Activated CD8-positive, alpha-beta memory T cell treated with anti-CD3 and anti-CD28 coated beads, Interleukin-2, amount 50 U/mL, for 48 hours (primary cell): Measurements from ENCODE around the gene CSRP3.

Experiments
- DNase-seq: peaks from one replicate; pipeline ENCODE4 v3.0.0-alpha.2; 2020

Gene CSRP3

DNA sequence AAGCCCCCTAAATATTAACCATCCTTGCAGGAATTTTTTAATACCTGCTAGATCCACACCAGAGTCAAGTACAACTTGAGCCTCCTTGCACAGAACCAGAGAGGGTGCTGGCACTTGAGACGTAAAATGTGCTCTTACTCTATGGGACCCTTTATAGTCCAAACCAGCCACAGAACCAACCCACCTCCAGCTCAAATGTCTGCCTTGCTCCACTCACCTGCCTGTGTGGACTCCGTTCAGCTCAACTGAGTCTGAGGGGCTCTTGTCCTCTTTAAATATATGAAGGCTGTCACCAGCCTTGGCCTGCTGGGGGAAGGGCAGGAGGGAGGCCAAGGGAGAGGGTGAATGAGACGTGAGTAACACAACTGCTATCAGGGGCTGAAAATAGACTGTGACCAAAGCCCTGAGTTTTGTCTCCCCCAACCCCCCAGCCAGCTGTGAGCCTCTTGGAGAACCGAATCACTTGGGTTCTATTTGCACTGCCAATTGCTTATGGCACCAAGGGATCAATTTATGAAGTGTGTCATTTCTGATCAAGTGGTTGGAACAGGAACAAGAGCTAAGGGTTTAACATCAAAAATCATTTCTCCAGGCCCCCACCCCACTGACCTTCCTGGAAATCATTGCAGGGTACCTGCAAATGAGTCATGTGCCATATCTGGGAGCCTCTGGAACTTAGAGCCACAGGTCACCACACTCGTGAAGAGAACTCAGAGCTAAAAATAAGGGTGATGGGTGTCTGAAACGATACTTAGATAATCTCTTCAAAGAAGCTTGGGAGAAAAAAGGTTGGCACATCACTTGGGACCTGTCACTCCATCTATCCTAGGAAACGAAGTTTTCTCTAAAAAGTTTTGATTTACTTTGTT, at the start of gene CSRP3:
TSS of gene CSRP3 (minus strand) at position 247 of the 869 bp plus-strand sequence. CDS start 9,535 bp downstream, outside the sequence.
- DNase-seq, result no peak

DNA sequence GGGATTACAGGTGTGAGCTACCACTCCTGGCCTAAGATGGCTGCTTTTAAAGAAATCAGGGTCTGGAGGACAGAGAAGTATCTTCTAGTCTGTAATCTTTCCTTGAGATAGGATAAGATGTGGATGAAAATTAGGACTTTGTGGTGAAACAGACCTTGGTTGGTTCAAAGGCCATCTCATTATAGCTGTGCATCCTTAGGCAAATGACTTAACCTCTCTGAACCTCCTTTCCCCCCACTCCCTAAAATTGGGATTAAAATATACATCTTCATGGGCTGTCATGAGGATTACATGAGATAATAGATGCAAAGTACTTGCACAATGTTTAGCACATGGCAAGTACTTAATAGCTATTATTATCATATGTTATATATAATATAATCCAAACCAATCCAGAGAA, 49.8 kb upstream of the CSRP3 start:
- DNase-seq, result no peak

DNA sequence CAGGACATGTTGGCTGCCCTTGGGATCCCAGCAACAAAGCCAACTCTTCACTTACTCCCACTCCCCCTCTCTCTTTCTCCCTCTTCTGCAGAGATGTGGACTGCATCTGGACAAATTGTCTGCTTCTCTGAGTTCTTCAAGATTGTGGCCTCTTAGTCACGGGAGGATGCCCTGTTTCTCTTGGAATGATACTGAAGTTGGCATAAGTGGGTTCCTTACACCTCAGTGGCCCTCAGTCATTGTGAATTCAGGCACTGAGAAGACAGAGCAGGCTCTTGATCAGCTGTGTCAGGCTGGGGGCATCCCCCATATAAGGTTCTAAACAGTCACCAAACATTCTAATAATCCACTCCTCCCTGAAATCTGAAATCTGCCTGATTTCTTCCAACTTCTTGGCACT, 45.0 kb upstream of the CSRP3 start:
- no peak for DNase-seq

DNA sequence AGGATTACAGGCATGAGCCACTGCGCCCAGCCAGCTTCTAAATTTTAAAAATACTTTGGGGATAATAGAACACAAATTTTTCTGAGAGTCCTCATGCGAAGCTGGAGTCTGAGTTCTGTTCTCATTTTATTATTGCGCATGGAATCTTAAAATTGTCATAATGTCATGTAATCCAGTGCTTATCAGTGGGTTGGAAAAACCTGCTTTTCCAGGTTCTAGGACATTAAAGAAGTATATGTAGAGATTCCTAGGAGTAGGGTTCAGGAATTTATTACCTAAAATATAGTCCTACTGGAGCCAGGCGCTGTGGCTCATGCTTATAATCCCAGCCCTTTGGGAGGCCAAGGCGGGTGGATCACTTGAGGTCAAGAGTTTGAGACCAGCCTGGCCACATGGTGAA, 43.6 kb upstream of the CSRP3 start:
- DNase-seq, result no peak

DNA sequence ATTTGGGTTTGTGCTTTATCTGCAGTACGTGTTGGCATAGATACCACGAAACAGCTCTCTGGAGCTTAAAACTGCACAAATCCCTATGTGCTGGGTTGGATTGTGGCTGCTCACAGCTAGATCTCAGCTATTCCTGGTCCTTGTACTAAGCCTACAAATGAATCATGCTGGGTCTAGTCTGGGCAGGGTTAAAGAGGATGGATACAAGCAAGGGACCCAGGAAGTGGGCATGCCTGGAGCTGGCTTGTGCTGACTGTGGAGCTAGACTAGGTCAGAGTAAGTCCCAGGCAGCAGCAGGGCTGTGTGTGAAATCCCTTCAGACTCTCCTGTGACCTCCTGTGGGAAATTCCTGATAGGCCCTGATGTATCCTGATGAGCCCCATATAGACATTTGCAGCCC, 42.8 kb upstream of the CSRP3 start:
- no peak for DNase-seq

DNA sequence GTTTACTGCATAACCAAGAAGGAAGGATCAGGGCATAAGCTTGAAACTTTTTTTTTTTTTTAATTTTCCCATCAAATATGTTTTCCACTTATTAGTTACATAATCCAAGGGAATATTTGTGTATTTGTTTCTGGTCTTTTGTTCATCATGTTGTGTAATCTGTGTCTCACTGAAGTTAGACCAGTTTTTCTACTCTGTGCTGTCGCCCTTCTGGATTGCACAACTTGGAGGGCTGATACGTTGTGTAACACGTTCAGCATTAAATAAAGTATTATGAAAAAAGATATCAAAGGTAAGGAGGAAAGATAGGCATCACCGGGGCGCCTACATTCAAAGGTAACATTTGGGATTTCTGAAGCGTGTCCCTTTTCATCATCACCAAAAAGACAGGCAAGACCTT, 42.3 kb upstream of the CSRP3 start:
- DNase-seq, result no peak

DNA sequence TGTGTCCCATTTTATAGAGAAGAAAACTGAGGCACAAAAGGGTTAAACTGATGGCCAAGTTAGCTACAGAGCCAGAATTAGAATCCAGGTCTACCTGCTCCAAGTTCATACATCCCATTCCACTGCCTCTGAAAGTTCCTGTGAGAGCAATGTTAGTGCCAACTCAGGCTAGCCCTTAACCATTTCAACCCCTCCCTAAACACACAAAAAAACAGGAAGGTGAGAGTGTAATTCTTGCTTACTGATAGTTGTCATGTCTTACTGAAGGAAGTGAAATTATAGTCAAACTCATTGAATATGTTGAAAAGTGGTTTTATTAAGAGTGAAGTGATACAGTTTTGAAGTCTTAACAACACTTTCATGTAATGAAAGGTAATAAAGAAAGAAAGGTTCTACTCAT, 41.8 kb upstream of the CSRP3 start:
- DNase-seq, result no peak

DNA sequence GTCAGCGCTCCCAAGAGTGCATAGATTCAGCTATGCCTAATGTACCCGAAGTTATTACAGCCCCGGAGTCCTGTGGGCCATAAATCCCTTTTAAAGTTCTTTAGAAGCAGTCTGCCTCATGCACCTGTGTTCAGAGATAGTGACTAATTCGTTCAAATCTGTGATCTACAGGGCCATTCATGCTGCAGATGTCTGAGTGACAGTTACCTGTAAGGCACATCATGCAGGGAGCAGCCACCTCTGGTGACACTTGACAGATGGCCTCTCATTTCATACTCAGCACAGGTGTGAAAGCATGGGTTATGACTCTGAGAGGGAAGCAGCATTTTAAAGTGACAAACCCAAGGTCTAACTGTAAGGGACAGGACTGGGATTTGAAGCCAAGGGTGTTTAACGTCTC, 41.4 kb upstream of the CSRP3 start:
- no peak for DNase-seq

DNA sequence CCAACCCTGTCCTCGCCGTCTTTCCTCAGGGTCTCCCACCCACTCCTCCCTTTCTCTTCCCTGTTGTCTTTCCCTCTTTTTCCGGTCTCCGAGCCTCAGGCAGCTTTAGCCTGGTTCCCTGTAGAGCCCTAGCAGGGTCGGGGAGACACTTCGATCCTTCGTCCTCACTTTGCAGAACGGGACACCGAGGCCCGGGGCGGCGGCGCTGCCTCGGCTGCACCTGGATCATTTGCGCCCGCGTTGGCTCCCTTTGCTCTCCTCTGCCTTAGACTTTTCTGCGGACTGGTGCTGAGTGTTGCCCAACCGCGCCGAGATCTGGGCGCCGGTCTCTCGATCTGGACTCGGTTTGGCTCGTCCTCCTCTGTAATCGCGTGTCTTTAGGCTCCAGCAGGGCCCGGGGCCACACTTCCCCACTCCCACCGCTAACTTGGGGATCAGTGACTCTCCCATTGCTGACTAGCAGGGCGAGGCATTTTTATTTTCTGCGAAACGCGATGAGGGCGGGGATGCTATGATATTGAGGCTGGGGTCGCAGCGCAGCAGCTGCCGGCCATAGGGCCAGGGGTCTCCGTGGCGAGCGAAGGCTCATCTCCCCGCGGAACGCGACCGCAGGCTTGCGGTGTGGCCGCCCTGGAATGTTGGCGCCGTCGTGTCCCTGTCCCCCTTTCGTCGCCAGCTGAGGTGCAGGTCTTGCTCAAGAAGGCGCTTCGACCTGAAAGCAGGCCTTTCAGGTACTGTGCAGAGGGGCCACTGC, 40.6 kb upstream of the CSRP3 start:
- peak; percentile 55 for DNase-seq

DNA sequence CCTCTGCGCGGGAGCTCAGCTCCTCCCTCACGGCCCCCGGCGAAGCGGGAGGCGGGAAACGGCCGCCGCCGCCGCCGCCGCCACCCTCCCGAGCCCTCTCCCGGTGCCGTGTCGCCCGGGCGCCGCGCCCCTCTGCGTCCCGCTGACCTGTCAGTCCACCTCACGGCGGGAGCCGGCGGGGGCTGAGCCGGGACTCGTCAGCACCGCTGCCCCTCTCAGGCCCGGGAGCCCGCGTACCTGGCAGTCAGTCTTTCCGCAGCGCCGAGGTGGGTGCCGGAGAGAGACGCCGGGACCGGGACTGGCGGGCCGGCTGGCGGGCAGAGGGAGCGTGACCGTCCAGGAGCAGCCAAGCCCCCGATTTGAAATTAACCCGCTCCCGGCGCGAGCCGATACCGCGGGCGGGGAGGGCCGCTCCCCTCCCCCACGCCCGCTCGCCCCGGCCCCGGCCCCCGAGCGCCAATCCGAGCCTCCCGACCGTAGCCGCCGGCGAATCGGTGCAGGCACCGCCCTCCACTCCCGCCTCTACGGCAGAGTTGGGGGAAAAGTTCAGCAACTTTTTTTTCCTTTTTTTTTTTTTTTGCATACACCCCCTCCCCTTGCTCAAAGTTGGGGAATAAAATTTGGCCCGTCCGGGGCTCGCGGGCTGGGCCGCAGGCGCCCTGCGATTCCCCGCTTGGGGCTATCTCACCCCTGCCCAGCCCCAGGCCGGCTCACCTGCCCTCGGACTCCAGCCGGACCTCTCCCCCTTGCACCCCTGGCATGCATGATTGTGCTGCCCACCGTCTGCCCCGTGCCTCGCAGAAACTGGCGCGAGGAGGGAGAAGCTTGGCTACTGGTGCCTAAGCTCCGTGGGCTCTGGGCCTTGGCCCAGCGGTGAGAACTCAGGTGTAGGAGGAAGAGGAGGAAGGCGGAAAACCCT, 39.7 kb upstream of the CSRP3 start:
- peak; percentile 83 for DNase-seq

DNA sequence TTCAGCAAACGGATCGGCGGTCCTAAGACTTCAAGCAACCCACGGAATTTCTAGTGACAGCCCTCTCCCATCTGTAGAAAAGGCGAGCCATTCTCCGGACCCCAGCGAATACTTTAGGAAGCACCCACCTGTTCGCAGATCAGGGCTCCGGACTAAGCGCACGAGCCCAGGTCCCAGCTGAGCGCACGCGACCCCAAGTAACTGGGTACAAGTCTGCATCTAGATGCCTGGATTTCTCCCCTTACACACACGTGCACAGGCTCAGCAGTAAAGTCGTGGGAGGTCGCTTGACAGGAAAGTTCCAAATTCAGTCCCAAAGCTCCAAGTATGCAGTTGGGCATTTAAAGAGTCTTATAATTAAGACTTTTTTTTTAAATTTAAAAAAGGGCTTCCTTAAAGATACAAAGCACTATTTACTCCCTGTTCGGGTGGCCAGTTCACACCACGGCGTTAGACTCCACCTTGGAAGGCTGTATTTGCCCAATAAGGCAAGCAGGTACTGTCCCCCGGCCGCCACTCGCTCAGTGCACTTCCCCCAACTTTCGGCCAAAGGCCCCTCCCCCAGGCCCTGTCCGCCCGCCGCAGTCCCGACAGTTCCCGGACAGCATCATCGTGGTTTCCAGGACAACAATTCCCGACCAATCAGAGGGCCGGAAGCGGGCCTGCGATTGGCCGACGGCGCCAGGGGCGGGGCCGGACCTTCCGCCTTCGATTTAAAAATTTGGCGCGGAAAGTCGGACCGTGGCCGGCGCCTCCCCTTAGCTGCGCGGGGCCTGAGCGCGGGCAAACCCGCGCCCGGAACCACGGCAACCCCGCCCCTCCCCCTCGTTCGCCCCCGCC, 38.9 kb upstream of the CSRP3 start, which contains the start of gene E2F8:
TSS of gene E2F8 (minus strand) at position 526 of the 840 bp plus-strand sequence. CDS start 824 bp downstream, outside the sequence.
- DNase-seq, result peak; percentile 94

DNA sequence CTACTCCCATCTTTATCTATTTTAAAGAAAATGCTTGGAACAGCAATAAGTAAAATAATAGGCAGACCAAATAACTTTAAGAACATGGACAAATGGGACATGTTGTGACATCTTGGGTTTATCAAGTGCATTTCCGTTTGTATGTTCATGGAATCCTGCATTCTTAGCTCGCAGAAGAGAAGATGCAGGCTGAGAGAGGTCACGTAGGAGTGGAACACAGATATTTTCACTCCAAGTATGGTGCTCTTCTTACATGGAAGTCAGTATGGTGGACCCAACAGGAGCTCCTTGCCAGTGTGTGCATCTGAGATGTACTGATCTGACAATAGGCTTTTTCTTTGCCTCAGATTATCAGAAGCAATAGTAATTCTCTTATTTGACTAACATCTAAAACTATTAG, 37.3 kb upstream of the CSRP3 start:
- no peak for DNase-seq

DNA sequence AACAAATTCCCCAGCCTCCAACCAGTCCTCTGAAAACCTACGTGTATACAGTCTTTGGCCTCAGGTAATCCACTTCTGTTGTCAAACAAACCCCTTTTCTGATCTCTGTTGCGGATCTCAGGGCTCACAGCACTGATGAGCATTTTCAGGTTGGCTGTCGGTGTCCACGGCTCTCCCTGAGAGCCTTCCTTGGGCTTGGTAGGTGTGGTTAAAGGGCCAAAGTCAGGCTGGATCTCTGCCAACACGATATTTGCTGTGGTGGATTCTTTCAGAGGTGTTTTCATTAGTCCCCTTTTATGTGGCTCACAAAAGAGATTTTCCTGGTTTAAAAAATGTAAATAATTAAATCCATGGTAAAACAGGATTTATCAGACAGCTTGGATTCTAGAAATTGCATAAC, 36.0 kb upstream of the CSRP3 start:
- no peak for DNase-seq

DNA sequence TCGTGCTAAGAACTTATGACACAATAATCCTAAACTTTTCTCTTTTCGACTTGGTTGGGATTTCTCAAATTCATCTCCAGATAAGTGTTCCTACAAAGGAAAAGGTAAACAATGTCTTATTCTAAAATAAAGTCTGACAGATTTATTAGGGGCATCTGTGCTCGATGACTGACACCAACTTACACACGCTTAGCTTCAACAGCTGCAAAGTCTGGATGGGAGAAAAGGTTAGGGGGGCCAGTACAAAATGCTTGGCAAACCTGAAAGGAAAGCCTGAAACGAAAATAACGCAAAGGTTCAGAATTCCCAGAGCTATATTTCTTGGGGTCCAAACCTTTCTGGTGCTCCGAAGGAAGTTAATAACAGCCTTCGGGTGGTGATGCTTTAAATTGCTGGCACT, 35.6 kb upstream of the CSRP3 start:
- no peak for DNase-seq

DNA sequence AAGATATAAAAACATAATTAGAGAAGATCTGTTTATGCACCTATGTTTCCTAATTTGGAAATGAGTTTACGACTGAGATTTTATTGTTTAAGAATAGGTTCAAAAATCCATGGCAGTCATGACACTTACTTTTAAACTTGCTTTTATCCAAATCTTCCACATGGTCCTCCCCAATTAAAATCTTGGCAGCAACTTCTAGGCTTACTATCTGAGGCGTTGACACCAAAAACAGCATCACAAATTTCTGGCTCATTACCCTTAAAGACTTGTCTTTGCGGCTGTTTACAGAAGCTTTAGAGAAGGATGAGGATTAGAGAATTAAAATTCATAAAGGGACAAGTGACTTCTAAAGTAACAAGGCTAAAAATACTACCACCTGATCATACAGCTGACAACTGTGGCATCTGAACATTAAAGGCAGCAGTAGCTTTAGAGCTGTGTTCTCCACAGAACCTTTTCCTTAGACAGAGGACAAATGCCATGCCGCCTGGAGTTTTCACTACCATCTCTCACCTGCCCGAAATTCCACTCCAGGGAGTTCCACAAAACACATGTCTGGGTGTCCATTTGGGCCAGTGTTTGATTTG, 32.5 kb upstream of the CSRP3 start:
- DNase-seq, result no peak

DNA sequence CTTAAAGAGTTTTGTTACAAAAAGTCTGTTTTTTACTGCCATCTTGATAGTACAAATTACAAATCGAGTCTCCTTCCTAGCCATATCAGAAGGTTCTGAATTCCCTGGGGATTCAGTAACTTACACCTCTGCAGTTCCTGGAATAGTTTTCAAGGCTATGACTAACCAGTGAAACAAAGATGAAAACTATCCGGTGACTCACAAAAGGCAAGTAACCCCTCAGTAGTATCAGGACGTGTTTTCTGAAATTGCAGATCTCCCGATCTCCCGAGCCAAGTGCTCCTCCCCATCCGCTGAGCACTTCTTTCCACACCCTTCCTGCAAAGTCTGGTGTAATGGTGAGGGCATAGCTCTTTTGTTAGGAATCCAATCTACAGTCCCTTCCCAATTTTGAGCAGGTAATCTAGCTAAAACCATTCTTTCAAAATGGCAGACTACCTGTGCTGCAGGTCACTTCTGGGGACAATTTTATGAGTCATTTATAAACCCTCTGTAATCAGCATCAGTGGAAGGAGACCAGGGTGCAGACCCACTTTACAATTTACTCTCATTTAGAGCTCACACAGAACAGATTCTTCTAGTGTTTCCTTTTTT, 31.2 kb upstream of the CSRP3 start:
- no peak for DNase-seq

DNA sequence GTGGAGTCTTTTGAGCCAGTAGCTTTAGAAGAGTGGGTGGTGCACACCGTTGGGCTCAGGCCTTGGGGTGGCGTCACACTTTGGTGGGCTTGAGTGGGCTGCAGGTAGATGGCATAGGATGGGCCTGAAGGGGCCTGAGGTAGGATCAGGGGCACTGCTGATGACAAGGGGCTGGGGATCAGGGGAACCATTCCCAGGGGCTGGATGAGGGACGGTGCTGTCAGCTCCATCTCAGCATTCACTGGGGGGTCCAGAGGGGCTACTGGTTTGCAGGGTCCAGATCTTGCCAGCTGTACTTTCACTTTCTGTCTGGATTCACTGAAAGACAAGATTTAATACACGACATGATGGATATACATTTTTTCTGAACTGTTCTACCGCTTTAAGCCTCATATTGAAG, 27.9 kb upstream of the CSRP3 start:
- DNase-seq, result no peak

DNA sequence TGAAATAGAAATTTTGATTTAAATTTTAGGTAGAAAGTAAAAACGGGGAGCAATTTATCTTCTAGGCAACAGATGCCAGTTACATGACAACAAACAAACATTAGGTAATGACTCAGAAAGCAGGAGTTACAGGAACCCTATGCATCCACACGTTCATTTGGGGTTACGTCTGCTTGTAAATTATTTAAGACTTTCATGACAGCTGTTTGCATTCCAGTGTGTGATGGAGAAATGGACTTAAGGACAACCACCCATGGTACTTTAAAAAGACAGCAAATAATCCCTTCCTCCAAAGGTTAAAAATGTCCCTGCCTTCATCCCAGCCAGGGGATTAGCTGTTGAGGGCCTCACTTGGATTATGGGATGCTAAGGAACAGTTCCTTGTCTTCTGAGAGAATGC, 27.2 kb upstream of the CSRP3 start:
- DNase-seq, result no peak

DNA sequence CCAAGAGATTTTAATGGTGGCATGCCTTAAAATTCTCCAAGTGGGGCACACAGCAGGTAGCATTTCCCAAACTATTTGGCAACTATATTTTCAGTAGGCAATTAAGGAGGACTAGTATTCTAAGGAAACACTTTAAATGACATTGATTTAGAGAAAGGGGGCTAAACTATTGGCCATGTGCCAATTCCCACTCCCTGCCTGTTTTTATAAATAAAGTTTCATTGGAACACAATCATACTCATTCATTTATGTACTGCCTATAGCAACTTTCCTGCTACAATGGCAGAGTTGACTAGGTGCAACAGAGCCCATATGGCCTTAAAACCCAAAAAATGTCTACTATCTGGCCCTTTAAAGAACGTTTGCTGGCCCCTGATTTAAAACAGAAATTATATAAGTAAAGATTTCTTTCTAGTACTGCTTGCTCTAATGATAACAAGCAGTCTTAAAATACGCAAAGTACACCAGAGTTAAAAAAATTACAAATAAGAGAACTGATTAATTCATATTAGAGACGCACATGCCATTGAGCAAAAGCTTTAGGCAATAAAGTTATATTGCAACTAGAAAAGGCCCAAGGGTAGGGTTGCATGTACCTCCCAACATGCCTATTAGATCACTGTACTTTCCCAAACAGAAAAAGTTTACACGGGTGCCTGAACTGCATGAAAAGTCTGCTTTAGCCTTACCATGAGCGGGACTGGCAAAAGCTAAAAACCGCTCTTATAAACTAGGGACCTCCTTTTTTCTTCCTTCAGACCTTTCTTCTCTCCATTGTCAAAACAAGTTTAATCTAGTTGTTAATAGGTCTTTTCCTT, 24.8 kb upstream of the CSRP3 start:
- no peak for DNase-seq

DNA sequence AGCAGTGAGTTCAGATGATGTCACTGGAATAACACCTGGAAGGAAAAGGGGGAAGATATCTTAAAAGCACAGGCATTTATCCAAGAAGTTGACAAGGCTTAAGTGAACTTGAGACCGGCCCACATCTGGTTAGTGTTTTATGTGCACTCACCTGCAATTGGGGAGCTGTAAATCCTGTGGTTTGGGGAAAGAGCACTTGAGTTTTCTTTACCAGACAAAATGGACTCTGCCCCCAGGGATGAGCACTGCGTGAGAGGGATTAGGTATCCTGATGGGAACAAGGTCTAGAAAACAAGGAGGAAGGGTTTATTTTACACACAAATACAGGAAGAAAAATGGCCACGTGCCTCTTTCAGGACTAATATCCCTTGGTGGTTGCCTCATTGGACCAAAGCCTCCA, 23.8 kb upstream of the CSRP3 start:
- DNase-seq, result no peak
